ENCODE data around the gene MRAP2.
"Not testable (repeated sequence)": the region's sequence is repeated elsewhere in the genome, so short reads cannot be mapped to it uniquely, and the experiment has no call there.

Gene MRAP2

DNA sequence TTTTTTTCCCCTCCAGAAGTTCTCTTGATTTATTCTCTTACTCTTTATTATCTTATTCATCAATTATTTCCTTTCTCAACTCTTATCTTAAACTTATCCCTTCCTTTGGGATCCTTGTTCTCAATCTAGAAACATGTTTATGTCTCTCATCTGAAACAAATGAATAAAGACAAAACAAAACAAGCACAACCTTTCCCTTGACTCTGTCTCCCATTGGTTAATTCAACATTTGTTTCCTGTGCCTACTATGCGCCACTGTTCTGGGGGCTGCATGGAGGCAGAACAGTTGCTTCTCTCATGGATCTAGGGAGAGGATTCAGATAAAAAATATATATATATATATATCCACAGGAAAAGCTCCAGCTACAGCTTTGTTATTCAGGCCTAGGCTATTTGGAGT, 5.2 kb upstream of the MRAP2 start:
- no peak for DNase-seq (ENCODE audit: low read depth in 2 of 2)

DNA sequence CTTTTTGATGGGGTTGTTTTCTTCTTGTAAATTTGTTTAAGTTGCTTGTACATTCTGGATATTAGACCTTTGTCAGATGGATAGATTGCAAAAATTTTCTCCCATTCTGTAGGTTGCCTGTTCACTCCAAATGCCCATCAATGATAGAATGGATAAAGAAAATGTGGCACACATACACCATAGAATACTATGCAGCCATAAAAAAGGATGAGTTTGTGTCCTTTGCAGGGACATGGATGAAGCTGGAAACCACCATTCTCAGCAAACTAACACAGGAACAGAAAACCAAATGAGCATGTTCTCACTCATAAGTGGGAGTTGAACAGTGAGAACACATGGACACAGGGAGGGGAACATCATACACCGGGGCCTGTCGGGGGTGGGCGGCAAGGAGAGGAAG, 1.6 kb upstream of the MRAP2 start:
- not testable (repeated sequence) for DNase-seq (ENCODE audit: low read depth in 2 of 2)

DNA sequence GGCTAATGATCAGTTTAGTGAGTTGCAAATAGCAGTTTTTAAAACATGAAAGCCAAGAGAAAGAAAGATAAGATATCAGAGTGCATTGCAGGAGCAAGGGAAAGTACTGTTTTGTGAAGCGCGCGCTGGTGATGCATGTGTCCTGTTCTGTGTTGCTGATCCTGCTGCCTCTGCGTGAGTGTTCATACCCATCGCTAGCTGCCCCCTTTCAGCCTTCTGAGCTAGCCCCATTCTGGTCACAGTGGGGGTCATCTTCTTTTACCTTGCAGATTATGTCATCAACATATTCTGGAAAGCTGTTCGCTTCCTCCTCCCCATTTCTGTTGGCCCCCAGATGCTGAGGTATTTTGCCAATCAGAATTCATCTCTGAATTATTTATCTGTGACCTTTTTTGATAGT, 1.9 kb downstream of the MRAP2 start:
- DNase-seq (ENCODE audit: low read depth in 2 of 2) = no peak

DNA sequence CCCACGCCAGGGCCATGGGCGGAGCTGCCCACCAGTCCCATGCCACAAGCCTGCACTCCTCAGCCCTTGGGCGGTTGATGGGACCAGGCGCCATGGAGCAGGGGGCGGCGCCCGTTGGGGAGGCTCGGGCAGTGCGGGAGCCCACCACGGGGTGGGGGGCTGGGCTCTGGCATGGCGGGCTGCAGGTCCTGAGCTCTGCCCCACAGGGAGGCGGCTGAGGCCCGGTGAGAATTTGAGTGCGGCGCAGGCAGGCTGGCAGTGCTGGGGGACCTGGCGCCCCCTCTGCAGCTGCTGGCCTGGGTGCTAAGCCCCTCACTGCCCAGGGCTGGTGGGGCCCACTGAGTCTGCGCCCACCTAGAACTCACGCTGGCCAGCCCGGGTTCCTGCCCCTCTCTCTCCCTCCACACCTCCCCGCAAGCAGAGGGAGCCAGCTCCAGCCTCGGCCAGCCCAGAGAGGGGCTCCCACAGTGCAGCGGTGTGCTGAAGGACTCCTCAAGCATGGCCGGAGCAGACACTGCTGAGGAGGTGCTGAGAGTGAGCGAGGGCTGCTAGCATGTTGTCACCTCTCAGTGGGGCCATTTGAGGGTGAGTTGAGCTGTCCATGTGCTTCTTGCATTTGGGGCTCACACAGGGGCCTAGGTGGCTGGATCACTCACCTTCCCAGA, 4.0 kb downstream of the MRAP2 start:
- no peak for DNase-seq (ENCODE audit: low read depth in 2 of 2)

GRCh38 chr6:84042603-84043002, 9.0 kb downstream of the MRAP2 start:
- DNase-seq (ENCODE audit: low read depth in 2 of 2) = no peak

DNA sequence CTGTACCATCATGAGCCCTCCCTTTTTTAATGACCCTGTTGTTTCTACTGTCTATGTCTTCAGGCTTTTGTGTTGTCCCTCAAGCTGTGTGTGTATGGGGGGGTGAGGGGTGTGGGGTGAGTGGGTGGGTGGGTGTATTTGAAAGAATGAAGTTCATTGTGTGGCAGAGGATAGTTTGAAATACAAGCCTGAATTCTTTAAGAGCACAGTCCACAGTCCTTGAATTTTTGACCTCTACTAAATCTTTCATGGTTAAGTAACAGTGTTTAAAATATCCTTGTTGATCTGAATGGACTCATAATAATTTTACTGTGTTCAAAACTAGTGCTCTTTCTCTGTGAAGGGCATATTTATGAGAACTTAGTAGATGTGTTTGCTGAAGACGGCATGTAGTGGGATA, 10.0 kb downstream of the MRAP2 start:
- no peak for DNase-seq (ENCODE audit: low read depth in 2 of 2)

GRCh38 chr6:84046755-84047154, 13.2 kb downstream of the MRAP2 start:
- DNase-seq (ENCODE audit: low read depth in 2 of 2) = no peak

GRCh38 chr6:84048588-84048987, 15.0 kb downstream of the MRAP2 start:
- DNase-seq (ENCODE audit: low read depth in 2 of 2) = no peak

DNA sequence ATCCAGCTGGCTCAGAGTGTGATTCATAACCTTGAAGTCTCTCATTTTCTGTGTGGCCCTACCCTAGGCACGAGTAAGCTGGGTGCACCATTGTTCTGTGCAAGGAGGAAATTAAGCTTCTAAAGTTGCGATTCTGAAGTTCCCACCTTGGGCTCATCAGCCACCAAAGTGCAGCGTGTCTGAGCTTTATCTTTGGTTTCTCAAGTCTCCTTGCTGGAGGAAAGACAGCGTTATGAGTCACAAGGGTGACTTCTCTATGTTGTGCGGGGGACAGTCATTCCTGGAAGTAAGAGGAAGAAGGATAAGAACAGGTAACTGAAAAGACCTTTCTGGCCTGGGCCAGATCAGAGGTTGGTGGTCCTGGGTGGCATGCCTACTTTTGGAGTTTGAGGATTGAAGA, 16.8 kb downstream of the MRAP2 start:
- no peak for DNase-seq (ENCODE audit: low read depth in 2 of 2)

DNA sequence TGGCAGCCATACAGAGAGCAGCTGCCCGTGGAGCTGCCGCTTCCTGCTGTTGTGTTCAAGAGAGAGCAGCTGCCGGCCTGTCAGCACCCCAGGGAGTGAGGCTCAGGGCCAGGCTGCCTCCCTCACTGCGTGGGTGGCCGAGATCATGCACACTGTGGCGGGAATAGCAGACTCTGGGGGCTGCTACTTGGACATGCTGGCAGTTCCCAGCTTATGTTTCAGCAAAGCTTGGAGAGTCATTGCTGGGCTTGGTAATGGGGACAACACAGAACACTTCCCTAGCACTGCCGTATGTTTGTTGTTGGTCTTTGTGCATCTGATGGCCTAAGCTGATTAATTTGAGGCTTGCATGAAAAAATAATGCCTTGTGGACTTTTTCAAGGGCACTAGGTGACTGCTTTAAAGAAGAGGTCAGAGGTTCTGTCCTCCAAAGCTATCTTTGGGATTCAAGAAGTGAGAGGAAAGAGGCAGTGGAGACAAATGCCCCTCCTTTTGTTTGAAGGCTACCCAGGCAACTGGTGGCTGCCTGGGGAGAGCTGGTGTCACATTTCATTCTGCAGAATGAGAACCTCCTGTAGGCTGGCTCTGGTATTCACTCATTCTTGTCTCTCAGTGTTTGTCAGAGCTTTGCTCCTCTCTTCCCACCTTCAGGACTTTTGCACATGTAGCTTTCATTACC, 18.8 kb downstream of the MRAP2 start:
- no peak for DNase-seq (ENCODE audit: low read depth in 2 of 2)

DNA sequence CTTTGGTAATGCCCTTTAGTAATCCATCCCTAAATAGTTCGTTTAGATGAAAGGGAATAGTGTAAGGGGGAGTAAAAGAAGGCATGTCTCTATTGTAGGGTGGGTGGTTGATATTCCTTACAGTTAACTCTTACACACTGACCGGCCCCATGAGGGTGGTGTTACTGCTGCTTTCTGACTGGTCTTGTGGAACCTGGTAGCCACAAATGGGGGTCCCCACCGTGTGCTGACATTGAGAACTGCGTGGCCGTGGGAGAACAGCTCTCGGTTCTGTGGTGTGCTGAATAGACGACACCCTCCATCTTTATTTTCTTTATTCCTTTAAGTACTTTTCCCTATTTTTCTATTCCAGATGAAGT, 19.3 kb downstream of the MRAP2 start:
- DNase-seq (ENCODE audit: low read depth in 2 of 2) = no peak

DNA sequence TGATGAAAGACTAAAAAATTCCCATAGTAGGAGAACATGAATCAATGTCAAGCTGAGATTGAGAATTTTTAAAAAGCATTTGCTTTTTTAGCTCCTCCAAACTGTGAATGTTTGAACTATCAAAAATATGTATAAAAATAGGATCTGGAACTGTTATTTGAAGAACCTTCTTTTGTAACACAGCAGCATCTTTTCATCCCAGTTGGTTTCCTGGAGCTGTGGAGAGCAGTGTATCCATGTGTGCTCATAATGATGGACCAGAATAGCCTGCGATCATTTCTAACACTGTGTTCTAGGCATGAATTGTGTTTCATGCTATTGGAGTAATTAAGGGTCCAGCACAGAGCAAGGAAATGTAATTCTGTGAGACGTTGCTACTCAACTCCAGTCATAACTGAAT, 22.1 kb downstream of the MRAP2 start:
- DNase-seq (ENCODE audit: low read depth in 2 of 2) = no peak

DNA sequence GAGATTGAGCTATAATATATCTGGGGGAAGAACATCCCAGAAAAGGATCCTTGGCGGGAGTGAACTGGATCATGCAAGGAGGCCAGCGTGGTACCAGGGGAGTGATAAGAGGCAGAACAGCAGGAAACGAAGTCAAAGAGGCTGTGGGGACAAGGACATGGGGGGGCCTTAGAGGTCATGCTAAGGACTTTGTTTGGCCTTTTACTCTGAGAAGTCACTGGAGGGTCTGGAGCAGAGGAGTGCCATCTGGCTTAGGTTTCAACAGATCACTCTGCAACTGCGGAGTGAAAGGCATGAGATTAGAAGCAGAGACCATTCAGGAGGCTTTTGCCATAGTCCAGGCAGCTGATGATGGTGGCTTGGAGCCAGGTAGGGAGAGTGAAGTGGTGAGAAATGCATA, 24.3 kb downstream of the MRAP2 start:
- no peak for DNase-seq (ENCODE audit: low read depth in 2 of 2)

- no peak for DNase-seq (ENCODE audit: low read depth in 2 of 2)
Observed at GRCh38 chr6:84059082-84059481, 25.5 kb downstream of the MRAP2 start.

GRCh38 chr6:84061174-84061573, 27.6 kb downstream of the MRAP2 start:
- DNase-seq (ENCODE audit: low read depth in 2 of 2) = no peak

GRCh38 chr6:84061613-84062398, 28.2 kb downstream of the MRAP2 start:
- DNase-seq (ENCODE audit: low read depth in 2 of 2) = no peak

GRCh38 chr6:84062519-84063154, 29.1 kb downstream of the MRAP2 start:
- no peak for DNase-seq (ENCODE audit: low read depth in 2 of 2)

- DNase-seq (ENCODE audit: low read depth in 2 of 2) = no peak
Observed at GRCh38 chr6:84065693-84066290, 32.2 kb downstream of the MRAP2 start.

DNA sequence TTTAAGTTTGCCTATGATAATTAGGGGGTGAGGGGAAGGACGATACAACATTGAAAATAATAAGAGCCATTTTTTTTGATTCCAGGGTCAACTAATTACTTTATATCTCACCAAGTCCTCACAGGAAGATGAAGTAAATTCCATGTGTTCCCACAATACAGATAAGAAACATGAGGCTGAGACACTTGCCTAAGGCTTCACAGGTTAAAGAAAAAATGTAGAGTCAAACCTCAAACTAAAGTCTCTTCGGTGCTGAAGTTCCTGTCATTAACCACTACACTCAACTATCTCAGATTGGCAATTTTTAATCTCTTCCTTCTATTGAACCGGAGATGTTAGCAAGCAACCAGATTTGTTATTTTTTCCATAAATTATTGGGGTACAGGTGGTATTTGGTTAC, 33.0 kb downstream of the MRAP2 start:
- DNase-seq (ENCODE audit: low read depth in 2 of 2) = no peak

- not testable (repeated sequence) for DNase-seq (ENCODE audit: low read depth in 2 of 2)
Observed at GRCh38 chr6:84068873-84069272, 35.3 kb downstream of the MRAP2 start.

DNA sequence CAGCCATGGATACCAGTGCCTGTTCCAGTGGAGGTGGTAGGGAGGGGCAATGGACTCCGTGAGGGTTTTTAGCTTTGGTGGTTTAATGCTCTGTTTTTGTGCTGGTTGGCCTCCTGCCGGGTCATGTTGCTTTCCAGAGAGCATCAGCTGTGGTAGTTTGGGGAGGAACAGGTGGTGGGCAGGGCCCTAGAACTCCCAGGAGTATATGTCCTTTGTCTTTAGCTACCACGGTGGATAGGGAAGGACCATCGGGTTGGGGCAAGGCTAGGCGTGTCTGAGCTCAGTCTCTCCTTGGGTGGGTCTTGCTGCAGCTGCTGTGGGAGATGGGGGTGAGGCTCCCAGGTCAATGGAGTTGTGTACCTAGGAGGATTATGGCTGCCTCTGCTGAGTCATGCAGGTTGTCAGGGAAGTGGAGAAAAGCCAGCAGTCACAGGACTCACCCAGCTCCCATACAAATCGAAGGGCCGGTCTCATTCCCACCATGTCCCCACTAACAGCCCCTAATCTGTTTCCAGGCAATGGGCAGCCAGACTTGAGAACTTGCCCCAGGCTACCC, 38.9 kb downstream of the MRAP2 start:
- no peak for DNase-seq (ENCODE audit: low read depth in 2 of 2)
